Heart left ventricle (tissue), 16 donors: Measurements from ENCODE around the gene ARID5B. TPM values are rescaled to one million over a fixed set of nuclear protein-coding genes. Genes with fewer than 3 reads are reported as not detected.

Experiments used
- ATAC-seq, 4 donors: fragments of 200-7000 bp; cut with Tn5 transposase; one replicate each; pipeline ENCODE4 v1.9.1; 2020 to 2022; ENCODE audit warnings: moderate library complexity in 4 of 4, mild to moderate bottlenecking in 3 of 4, moderate number of reproducible peaks in 1 of 4
- DNase-seq, 5 donors: peaks; one replicate each; pipeline ENCODE4 v3.0.0-alpha.2; 2020
- H3K27ac ChIP-seq, 12 donors: fragments of 200-600 bp; sonication (generic) in 4 of 12; one replicate each; pipeline versions ENCODE4 v1.5.0 to v1.8.0; 2016 to 2022; ENCODE audit warnings: mild to moderate bottlenecking in 2 of 12
- H3K27me3 ChIP-seq, 9 donors: fragments of 200-600 bp; sonication (generic) in 2 of 9; one replicate each; pipeline versions ENCODE4 v1.5.1 to v1.8.0; 2016 to 2022; ENCODE audit warnings: mild to moderate bottlenecking in 3 of 9
- H3K36me3 ChIP-seq, 9 donors: fragments of 200-600 bp; sonication (generic) in 2 of 9; one replicate each; pipeline versions ENCODE4 v1.5.0 to v1.8.0; 2018 to 2022; ENCODE audit warnings: mild to moderate bottlenecking in 2 of 9
- H3K4me1 ChIP-seq, 12 donors: fragments of 200-600 bp; sonication (generic) in 4 of 12; one replicate each; pipeline versions ENCODE4 v1.5.0 to v1.8.0; 2016 to 2022; ENCODE audit warnings: mild to moderate bottlenecking in 3 of 12
- H3K4me3 ChIP-seq, 12 donors: fragments of 200-600 bp; sonication (generic) in 4 of 12; one replicate each; pipeline versions ENCODE4 v1.5.0 to v1.8.0; 2017 to 2022; ENCODE audit warnings: mild to moderate bottlenecking in 9 of 12, moderate library complexity in 4 of 12
- H3K9me3 ChIP-seq, 12 donors: fragments of 200-600 bp; sonication (generic) in 4 of 12; one replicate each; pipeline versions ENCODE4 v1.5.0 to v1.8.0; 2016 to 2022; ENCODE audit warnings: mild to moderate bottlenecking in 1 of 12
- POLR2A ChIP-seq, 2 donors: fragments of 450-650 bp; IDR thresholded peaks; one replicate each; pipeline ENCODE4 v1.6.1; 2017; ENCODE audit warnings: antibody characterized with exemption in 2 of 2, mild to moderate bottlenecking in 2 of 2, moderate library complexity in 2 of 2
- WGBS, 4 donors: extraction: QIAGEN DNeasy Blood & Tissue Kit in 2 of 4; methylation state at CpG; one replicate each; pipeline versions ENCODE4 v1.1.5 to v1.1.7; 2013 to 2018; 5-methylcytosine and 5-hydroxymethylcytosine counted together
- intact Hi-C, 10 donors: fragments of 100-400 bp; cut with DNase I; formaldehyde crosslinking; loops; one replicate each; pipeline versions ENCODE4 v1.11.1 to v1.14.2; 2022
- polyA plus RNA-seq, 2 donors: library from polyadenylated mRNA; stranded (reverse); fragments of 200-250 nt; gene quantifications; one replicate each; pipeline ENCODE4 v1.2.3, GENCODE V29; 2013
- total RNA-seq, 9 donors: library from RNA; depleted of rRNA in 2 of 9; stranded (reverse); fragments of >200 nt in 2 of 9; fragmentation: NEBNext Ultra II Directional in 3 of 9; extraction: Animal tissue kit (Norgen Biotek cat#: 25700) in 3 of 9; gene quantifications; one replicate each; pipeline versions ENCODE4 v1.1.0 to v1.2.4, GENCODE V29; 2016 to 2023
- TF ChIP-seq, protein P1 (sequence below), 12 donors: fragments of 200-600 bp; sonication (generic) in 4 of 12; IDR thresholded peaks; one replicate each; pipeline versions ENCODE4 v1.5.0 to v1.8.0; 2018 to 2022; ENCODE audit warnings: antibody characterized with exemption in 12 of 12, mild to moderate bottlenecking in 5 of 12
- donor health status: ischemic (EF 13 %, LVEDD 7.1; RV severe dilation, severe dysfunction).
- donor health status: healthy with polysubstance abuse.
- donor health status: DM: no; HTN: yes; CAD: no.
- donor health status: DM: no; HTN: no; CAD: no.
- donor health status: ischemic (EF 25% LVEDD 6.9; RV normal size, moderate dysfunction).
- donor health status: ischemic (EF 25% LVEDD 5.7; RV mildly dilated, moderate dysfunction).
- donor health status: healthy.
- donor health status: DM: yes; HTN: yes; CAD: no.
- donor health status: ischemic (EF 35%, LVEDD 5.7; RV mildly dilated, moderate dysfunction).
- donor health status: nonischemic (EF 11% LVEDD 7.7; RV severe dilation, severe dysfunction).
- donor health status: DM: yes; HTN: yes; CAD: no.
- donor health status: PGD.
- donor health status: ischemic (EF 29% LVEDD 5.4; RV normal size, mild dysfunction).
- donor health status: nonischemic (EF 23%, LVEDD 6.1; RV moderate dilation, normal function).

Gene ARID5B
- total and polyA plus RNA-seq, 11 donors, result 4.5 to 45.5 (median 26.6) TPM

GRCh38 chr10:62000726-62001125 lies 99.2 kb downstream of the ARID5B start:
- Histone ChIP-seq H3K4me1 (peaks cover 0 to 29% (median 12%) of the 10 kb centered on the region in 12 donors), H3K9me3 (no peaks in the 10 kb centered on the region), H3K27ac (no peak overlapping the region), H3K27me3 (no peaks in the 10 kb centered on the region), H3K4me3 (no peak overlapping the region), H3K36me3 (peaks cover 0 to 11% (median 0%) of the 10 kb centered on the region in 9 donors)
- ATAC-seq (no peak), DNase-seq (no peak)
- intact Hi-C loops, result no loop called here
- 86 to 92% (median 90%) methylated on average over 7 of the region's 7 CpGs for WGBS, 4 donors
- TF ChIP-seq, protein P1, sequence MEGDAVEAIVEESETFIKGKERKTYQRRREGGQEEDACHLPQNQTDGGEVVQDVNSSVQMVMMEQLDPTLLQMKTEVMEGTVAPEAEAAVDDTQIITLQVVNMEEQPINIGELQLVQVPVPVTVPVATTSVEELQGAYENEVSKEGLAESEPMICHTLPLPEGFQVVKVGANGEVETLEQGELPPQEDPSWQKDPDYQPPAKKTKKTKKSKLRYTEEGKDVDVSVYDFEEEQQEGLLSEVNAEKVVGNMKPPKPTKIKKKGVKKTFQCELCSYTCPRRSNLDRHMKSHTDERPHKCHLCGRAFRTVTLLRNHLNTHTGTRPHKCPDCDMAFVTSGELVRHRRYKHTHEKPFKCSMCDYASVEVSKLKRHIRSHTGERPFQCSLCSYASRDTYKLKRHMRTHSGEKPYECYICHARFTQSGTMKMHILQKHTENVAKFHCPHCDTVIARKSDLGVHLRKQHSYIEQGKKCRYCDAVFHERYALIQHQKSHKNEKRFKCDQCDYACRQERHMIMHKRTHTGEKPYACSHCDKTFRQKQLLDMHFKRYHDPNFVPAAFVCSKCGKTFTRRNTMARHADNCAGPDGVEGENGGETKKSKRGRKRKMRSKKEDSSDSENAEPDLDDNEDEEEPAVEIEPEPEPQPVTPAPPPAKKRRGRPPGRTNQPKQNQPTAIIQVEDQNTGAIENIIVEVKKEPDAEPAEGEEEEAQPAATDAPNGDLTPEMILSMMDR (IDR thresholded peaks at IDR 0.05), result no peak
- TF ChIP-seq POLR2A (IDR thresholded peaks at IDR 0.05), result no peak

GRCh38 chr10:62001898-62002297 lies 100.4 kb downstream of the ARID5B start:
- intact Hi-C loops, result no loop called here
- Histone ChIP-seq H3K27me3 (no peaks in the 10 kb centered on the region), H3K27ac (peak overlapping the region in 1 of 12 donors; percentile 43), H3K9me3 (no peaks in the 10 kb centered on the region), H3K4me1 (peaks cover 0 to 28% (median 12%) of the 10 kb centered on the region in 12 donors), H3K4me3 (no peak overlapping the region), H3K36me3 (peaks cover 0 to 11% (median 0%) of the 10 kb centered on the region in 9 donors)
- no peak for ATAC-seq
- WGBS, 4 donors, result 79 to 91% (median 85%) methylated on average over 5 of the region's 5 CpGs
- no peak for DNase-seq
- TF ChIP-seq POLR2A (IDR thresholded peaks at IDR 0.05), result no peak
- TF ChIP-seq, protein P1 (IDR thresholded peaks at IDR 0.05), result no peak

GRCh38 chr10:62002753-62003152 lies 101.3 kb downstream of the ARID5B start:
- 86 to 96% (median 90%) methylated on average over 3 of the region's 3 CpGs for WGBS, 4 donors
- DNase-seq (no peak), ATAC-seq (no peak)
- intact Hi-C loops, result no loop called here
- TF ChIP-seq, protein P1 (IDR thresholded peaks at IDR 0.05), result no peak
- TF ChIP-seq POLR2A (IDR thresholded peaks at IDR 0.05), result no peak
- Histone ChIP-seq H3K27ac (no peak overlapping the region), H3K4me1 (peaks cover 0 to 28% (median 12%) of the 10 kb centered on the region in 12 donors), H3K9me3 (no peaks in the 10 kb centered on the region), H3K4me3 (no peak overlapping the region), H3K36me3 (peaks cover 0 to 11% (median 0%) of the 10 kb centered on the region in 9 donors), H3K27me3 (no peaks in the 10 kb centered on the region)

DNA sequence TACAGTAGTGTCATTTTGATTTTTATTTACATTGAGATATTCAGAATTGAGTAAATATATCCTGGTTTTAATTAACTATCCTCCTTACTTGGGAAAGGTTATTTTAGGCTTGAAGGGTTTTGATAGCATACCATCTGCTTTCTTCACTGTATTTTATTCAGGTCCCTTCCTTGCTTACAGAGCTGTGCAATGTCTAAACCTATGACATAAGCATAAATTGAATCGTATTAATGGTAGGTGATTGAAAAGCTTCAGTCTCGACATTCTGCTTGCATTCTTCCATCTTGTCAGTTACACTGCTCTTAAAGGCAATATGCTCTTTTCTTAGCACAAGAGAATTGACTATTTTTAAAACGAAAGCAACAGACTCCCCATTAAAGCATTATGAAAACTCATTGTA lies 102.5 kb downstream of the ARID5B start:
- H3K4me1 ChIP-seq, result peaks cover 0 to 38% (median 12%) of the 10 kb centered on the region in 12 donors
- H3K9me3 ChIP-seq, result no peaks in the 10 kb centered on the region
- DNase-seq, result no peak
- no peaks in the 10 kb centered on the region for H3K27me3 ChIP-seq
- ATAC-seq, result no peak
- TF ChIP-seq POLR2A (IDR thresholded peaks at IDR 0.05), result no peak
- TF ChIP-seq, protein P1 (IDR thresholded peaks at IDR 0.05), result no peak
- peak overlapping the region in 1 of 12 donors; percentile 14 for H3K4me3 ChIP-seq
- no peak overlapping the region for H3K27ac ChIP-seq
- peaks cover 0 to 11% (median 0%) of the 10 kb centered on the region in 9 donors for H3K36me3 ChIP-seq
- WGBS, 4 donors, result 30 to 44% (median 34%) methylated on average over 3 of the region's 3 CpGs
- intact Hi-C loops, result no loop called here
